Endothelial cell (in vitro differentiated cells): ENCODE measurements around the gene HAVCR2. TPM values are rescaled to one million over a fixed set of nuclear protein-coding genes. Genes with fewer than 3 reads are reported as not detected.

Experiments used
- DNase-seq: peaks from one replicate; pipeline ENCODE4 v3.0.0; 2021; ENCODE audit warnings: low spot score
- H3K27ac Mint-ChIP-seq: one replicate; pipeline ENCODE4 v1.8.0; 2021; ENCODE audit warnings: mixed read lengths, inconsistent platforms; ENCODE audit not compliant: unreplicated experiment
- H3K27me3 Mint-ChIP-seq: one replicate; pipeline ENCODE4 v1.8.0; 2021; ENCODE audit warnings: mild to moderate bottlenecking, moderate library complexity, mixed read lengths, inconsistent platforms; ENCODE audit not compliant: unreplicated experiment
- H3K36me3 Mint-ChIP-seq: one replicate; pipeline ENCODE4 v1.8.0; 2021; ENCODE audit warnings: mild to moderate bottlenecking, low read depth, mixed read lengths, inconsistent platforms; ENCODE audit not compliant: unreplicated experiment
- H3K4me1 Mint-ChIP-seq: one replicate; pipeline ENCODE4 v1.8.0; 2021; ENCODE audit warnings: mild to moderate bottlenecking, mixed read lengths, inconsistent platforms; ENCODE audit not compliant: unreplicated experiment
- H3K4me3 Mint-ChIP-seq: one replicate; pipeline ENCODE4 v1.8.0; 2021; ENCODE audit warnings: mild to moderate bottlenecking, mixed read lengths, inconsistent platforms; ENCODE audit not compliant: unreplicated experiment
- H3K9me3 Mint-ChIP-seq: one replicate; pipeline ENCODE4 v1.8.0; 2021; ENCODE audit warnings: mixed read lengths, inconsistent platforms; ENCODE audit not compliant: unreplicated experiment
- total RNA-seq: library from RNA; stranded (reverse); fragmentation: NEBNext Ultra II Directional; extraction: Animal tissue kit (Norgen Biotek cat#: 25700); gene quantifications from one replicate; pipeline ENCODE4 v1.2.1, GENCODE V29; 2021; ENCODE audit not compliant: unreplicated experiment
- TF ChIP-seq, protein P1 (sequence below): fragments of 200-600 bp; sonication (generic); IDR thresholded peaks from one replicate; pipeline ENCODE4 v1.5.0; 2021; ENCODE audit warnings: antibody characterized with exemption; ENCODE audit not compliant: unreplicated experiment

Gene HAVCR2
- total RNA-seq, 1 donor from 2014 or later, result 0.15 TPM

DNA sequence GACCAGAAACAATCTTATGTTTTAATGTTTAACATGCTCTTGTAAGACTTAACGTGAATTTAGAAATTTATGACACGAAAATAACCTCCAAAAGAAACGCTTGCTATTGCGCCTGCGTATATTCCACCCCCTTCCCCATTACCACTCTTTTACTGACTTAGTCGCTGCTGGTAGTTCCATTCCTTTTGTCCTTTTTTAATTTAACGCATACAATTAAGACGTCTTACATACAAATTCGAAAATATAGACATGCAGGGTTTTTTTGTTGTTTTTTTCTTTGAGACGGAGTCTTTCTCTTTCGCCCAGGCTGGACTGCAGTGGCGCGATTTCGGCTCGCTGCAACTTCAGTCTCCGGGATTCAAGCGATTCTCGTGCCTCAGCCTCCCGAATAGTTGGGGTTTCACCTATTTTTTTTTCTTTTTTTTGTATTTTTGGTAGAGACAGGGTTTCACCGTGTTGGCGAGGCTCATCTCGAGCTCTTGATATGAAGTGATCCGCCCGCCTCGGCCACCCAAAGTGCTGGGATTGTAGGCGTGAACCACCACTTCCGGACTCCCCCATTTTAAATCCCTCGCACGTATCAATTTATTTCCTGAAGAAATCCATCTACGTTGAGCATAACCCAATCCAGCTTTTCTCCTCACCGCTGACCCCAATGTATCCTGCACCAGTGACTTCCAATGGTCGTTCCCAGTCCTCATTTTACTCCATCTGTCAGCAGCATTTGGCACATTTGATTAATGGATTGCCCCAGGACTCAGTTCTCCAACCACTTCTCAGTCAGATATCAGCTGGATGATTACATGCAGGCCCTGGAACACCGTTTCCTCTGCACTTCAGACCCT, 34.5 kb upstream of the HAVCR2 start:
- peak overlapping the region; percentile 79 for H3K27ac Mint-ChIP-seq
- TF ChIP-seq, protein P1, sequence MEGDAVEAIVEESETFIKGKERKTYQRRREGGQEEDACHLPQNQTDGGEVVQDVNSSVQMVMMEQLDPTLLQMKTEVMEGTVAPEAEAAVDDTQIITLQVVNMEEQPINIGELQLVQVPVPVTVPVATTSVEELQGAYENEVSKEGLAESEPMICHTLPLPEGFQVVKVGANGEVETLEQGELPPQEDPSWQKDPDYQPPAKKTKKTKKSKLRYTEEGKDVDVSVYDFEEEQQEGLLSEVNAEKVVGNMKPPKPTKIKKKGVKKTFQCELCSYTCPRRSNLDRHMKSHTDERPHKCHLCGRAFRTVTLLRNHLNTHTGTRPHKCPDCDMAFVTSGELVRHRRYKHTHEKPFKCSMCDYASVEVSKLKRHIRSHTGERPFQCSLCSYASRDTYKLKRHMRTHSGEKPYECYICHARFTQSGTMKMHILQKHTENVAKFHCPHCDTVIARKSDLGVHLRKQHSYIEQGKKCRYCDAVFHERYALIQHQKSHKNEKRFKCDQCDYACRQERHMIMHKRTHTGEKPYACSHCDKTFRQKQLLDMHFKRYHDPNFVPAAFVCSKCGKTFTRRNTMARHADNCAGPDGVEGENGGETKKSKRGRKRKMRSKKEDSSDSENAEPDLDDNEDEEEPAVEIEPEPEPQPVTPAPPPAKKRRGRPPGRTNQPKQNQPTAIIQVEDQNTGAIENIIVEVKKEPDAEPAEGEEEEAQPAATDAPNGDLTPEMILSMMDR, result no peak
- peaks cover 5% of the 10 kb centered on the region for H3K36me3 Mint-ChIP-seq
- peak; percentile 11 for DNase-seq
- H3K9me3 Mint-ChIP-seq, result no peaks in the 10 kb centered on the region
- peaks cover 7% of the 10 kb centered on the region for H3K4me1 Mint-ChIP-seq
- H3K4me3 Mint-ChIP-seq, result peak overlapping the region; percentile 92
- peaks cover 9% of the 10 kb centered on the region for H3K27me3 Mint-ChIP-seq

DNA sequence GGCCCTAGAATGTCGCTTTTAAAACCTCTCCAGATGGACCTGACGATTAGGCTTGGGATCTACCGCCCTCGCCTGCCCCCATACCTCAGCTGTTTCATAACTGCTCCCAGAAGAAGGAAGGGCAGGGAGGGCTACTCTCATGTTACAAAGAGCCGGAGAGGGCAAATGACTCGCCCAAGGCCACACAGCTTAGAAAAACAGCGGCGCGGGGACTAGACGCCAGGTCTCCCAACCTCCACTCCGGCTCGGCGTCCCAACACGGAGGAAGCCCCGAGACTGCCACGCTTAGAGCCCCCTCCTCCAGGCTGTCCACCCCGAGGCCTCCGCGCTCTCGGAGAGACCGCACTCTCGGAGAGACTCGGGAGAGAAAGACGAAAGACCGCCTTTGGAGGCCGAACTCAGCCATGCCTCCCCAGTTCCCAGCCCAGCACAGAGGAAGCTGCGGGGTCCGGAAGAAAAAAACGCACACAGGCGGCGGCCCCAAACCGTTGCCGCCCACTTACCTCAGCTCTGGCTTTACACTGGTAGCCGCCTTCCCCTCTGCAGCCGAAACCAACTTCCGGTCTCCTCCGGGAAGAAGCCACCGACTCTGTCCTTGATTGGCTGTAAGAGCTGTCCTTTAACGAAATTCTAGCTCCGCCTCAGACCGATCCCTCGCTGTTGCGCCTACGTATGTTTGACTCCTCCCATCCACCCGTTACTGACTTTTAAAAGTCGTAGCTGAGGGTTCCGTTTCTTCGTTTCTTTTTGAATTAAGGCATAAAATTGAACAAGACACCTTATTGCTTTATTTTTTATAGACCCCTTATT, 33.7 kb upstream of the HAVCR2 start, which contains the start of gene MED7:
TSS of gene MED7 (minus strand) at position 549 of the 810 bp plus-strand sequence. CDS start 3,434 bp downstream, outside the sequence.
- Mint-ChIP-seq H3K27ac (peak within 1 kb of the TSS; percentile 79), H3K27me3 (peaks cover 9% of the 10 kb centered on the region), H3K9me3 (no peaks in the 10 kb centered on the region), H3K36me3 (peaks cover 5% of the 10 kb centered on the region), H3K4me1 (peaks cover 7% of the 10 kb centered on the region), H3K4me3 (peak within 1 kb of the TSS; percentile 92)
- peak; percentile 87 for DNase-seq
- TF ChIP-seq, protein P1, result no peak

DNA sequence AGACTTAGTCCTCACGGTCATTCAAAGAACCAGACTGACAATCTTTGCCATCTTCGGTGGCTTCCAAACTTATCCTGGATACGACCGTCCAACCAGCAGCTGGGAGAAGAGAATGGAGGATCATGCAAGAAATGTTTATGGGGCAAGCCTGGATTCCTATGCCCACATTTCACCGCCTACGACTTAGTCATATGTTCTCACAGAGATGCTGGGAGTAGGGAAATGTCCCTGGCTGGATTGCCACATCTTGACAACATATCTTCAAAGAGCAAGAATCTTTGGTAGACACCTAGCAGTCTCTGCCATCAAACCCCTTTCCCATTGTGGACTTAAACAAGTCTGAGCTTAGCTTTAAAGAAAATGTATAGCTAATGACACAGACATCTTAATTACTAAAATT, 28.8 kb upstream of the HAVCR2 start:
- Mint-ChIP-seq H3K27me3 (no peaks in the 10 kb centered on the region), H3K4me1 (peaks cover 2% of the 10 kb centered on the region), H3K27ac (no peak overlapping the region), H3K9me3 (no peaks in the 10 kb centered on the region), H3K4me3 (no peak overlapping the region), H3K36me3 (peaks cover under 1% of the 10 kb centered on the region)
- TF ChIP-seq, protein P1, result no peak
- no peak for DNase-seq

DNA sequence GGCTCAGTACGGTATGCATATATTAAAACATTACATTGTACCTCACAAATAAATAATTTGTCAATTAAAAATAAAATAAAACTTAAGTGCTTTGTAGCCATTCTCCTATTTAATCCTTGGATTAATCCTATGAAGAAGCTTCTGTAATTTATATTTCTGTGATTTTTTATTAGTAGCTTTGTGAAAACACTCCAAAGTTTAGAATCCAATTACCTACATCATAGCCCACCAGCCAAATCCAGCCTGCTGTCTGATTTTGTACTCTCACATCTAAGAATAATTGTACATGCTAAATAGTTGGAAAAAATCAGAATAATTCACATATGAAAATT, 23.4 kb upstream of the HAVCR2 start:
- H3K36me3 Mint-ChIP-seq, result no peaks in the 10 kb centered on the region
- DNase-seq, result no peak
- TF ChIP-seq, protein P1, result no peak
- no peaks in the 10 kb centered on the region for H3K4me1 Mint-ChIP-seq
- no peaks in the 10 kb centered on the region for H3K27me3 Mint-ChIP-seq
- no peaks in the 10 kb centered on the region for H3K9me3 Mint-ChIP-seq
- H3K27ac Mint-ChIP-seq, result no peak overlapping the region
- no peak overlapping the region for H3K4me3 Mint-ChIP-seq

DNA sequence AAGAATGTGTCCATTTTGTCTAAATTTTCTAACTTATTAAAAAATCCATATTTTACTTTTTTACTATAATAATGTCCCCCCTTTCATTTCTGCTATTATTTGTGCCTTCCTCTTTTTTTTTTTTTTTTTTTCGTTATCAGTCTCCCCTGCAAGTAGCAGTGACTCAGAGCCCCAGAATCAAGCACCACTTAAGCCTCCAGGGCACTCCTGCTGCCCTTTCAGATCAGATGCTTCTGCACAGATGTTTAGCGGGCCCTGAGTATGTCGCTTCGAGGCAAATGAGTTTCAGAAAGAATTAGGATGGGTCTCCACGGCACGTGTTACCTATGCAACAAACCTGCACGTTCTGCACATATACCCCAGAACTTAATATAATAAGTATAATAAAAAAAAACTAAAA, 22.1 kb upstream of the HAVCR2 start:
- H3K4me1 Mint-ChIP-seq, result no peaks in the 10 kb centered on the region
- no peak overlapping the region for H3K27ac Mint-ChIP-seq
- no peaks in the 10 kb centered on the region for H3K36me3 Mint-ChIP-seq
- H3K27me3 Mint-ChIP-seq, result no peaks in the 10 kb centered on the region
- TF ChIP-seq, protein P1, result no peak
- H3K4me3 Mint-ChIP-seq, result no peak overlapping the region
- H3K9me3 Mint-ChIP-seq, result no peaks in the 10 kb centered on the region
- no peak for DNase-seq
